Neural crest cell (in vitro differentiated cells): ENCODE data around the gene TGM5. TPM values are rescaled to one million over a fixed set of nuclear protein-coding genes. Genes with fewer than 3 reads are reported as not detected.

ENCODE experiments used
- DNase-seq: peaks from one replicate; pipeline ENCODE4 v3.0.0; 2021; ENCODE audit warnings: low read depth, mixed read lengths, low spot score
- H3K27ac Mint-ChIP-seq: one replicate; pipeline ENCODE4 v1.8.0; 2021; ENCODE audit warnings: mild to moderate bottlenecking, mixed read lengths; ENCODE audit not compliant: unreplicated experiment
- H3K27me3 Mint-ChIP-seq: 2 replicates; pipeline ENCODE4 v1.8.0; 2021; ENCODE audit warnings: low read depth, mild to moderate bottlenecking, mixed read lengths
- H3K36me3 Mint-ChIP-seq: 2 replicates; pipeline ENCODE4 v1.8.0; 2021; ENCODE audit warnings: low read depth, mild to moderate bottlenecking, mixed read lengths
- H3K4me1 Mint-ChIP-seq: 2 replicates; pipeline ENCODE4 v1.8.0; 2021; ENCODE audit warnings: mixed read lengths
- H3K4me3 Mint-ChIP-seq: one replicate; pipeline ENCODE4 v1.8.0; 2021; ENCODE audit warnings: mild to moderate bottlenecking, mixed read lengths
- H3K9me3 Mint-ChIP-seq: 2 replicates; pipeline ENCODE4 v1.8.0; 2021; ENCODE audit warnings: mixed read lengths
- CTCF ChIP-seq: fragments of 200-600 bp; sonication (generic); conservative IDR thresholded peaks from 2 replicates; pipeline ENCODE4 v1.5.0; 2021; ENCODE audit warnings: antibody characterized with exemption, mild to moderate bottlenecking
- total RNA-seq: library from RNA; stranded (reverse); gene quantifications from 2 replicates; pipeline ENCODE4 v1.2.1, GENCODE V29; 2021

Gene TGM5
- total RNA-seq, 1 donor from 2014 or later = not detected

- TF ChIP-seq CTCF = no peak
- Mint-ChIP-seq H3K27me3 (no peaks in the 10 kb centered on the region), H3K4me1 (peaks cover 15% of the 10 kb centered on the region), H3K36me3 (peaks cover 2% of the 10 kb centered on the region), H3K9me3 (no peaks in the 10 kb centered on the region), H3K4me3 (peak overlapping the region; percentile 92), H3K27ac (no peak overlapping the region)
- DNase-seq = no peak
Observed at GRCh38 chr15:43186003-43186353, 80.8 kb downstream of the TGM5 start.

- Mint-ChIP-seq H3K27me3 (no peaks in the 10 kb centered on the region), H3K4me1 (peaks cover 15% of the 10 kb centered on the region), H3K4me3 (peak within 1 kb of the TSS; percentile 92), H3K27ac (peak within 1 kb of the TSS; percentile 24), H3K36me3 (peaks cover 2% of the 10 kb centered on the region), H3K9me3 (no peaks in the 10 kb centered on the region)
- TF ChIP-seq CTCF = peak; percentile 58
- peak; percentile 84 for DNase-seq
Observed at GRCh38 chr15:43185157-43186002, 81.3 kb downstream of the TGM5 start, which contains the start of gene CCNDBP1. TSS of gene CCNDBP1 (plus strand) at chr15:43185403. CDS start at chr15:43185499, 96 bp downstream.

GRCh38 chr15:43184407-43185124, 82.2 kb downstream of the TGM5 start:
- no peak for DNase-seq
- Mint-ChIP-seq H3K9me3 (no peaks in the 10 kb centered on the region), H3K4me3 (peak overlapping the region; percentile 92), H3K36me3 (peaks cover 2% of the 10 kb centered on the region), H3K27me3 (no peaks in the 10 kb centered on the region), H3K4me1 (peaks cover 15% of the 10 kb centered on the region), H3K27ac (no peak overlapping the region)
- TF ChIP-seq CTCF = no peak

GRCh38 chr15:43183270-43183669, 83.5 kb downstream of the TGM5 start:
- DNase-seq = no peak
- no peak overlapping the region for H3K27ac Mint-ChIP-seq
- no peak overlapping the region for H3K4me3 Mint-ChIP-seq
- peaks cover 5% of the 10 kb centered on the region for H3K36me3 Mint-ChIP-seq
- no peak for TF ChIP-seq CTCF
- no peaks in the 10 kb centered on the region for H3K9me3 Mint-ChIP-seq
- peaks cover 15% of the 10 kb centered on the region for H3K4me1 Mint-ChIP-seq
- no peaks in the 10 kb centered on the region for H3K27me3 Mint-ChIP-seq

Other genes with a start within 250 kb of the TGM5 start
- gene UBR1, start 160.9 kb downstream of the TGM5 start, total RNA-seq = 23.9 and 29.3 TPM in 2 replicates
- gene TMEM62, start 133.3 kb downstream of the TGM5 start, total RNA-seq = 15.3 and 15.8 TPM in 2 replicates
- 29.5 and 31.4 TPM in 2 replicates for gene CCNDBP1, start 81.5 kb downstream of the TGM5 start, total RNA-seq
- not detected in 2 replicates for gene EPB42, start 45.9 kb downstream of the TGM5 start, total RNA-seq
- gene TGM7, start 35.3 kb upstream of the TGM5 start, total RNA-seq = not detected in 2 replicates
- gene LCMT2, start 63.6 kb upstream of the TGM5 start, total RNA-seq = 18.8 and 18.9 TPM in 2 replicates
- 59.6 and 62.6 TPM in 2 replicates for gene ZSCAN29, start 104.1 kb upstream of the TGM5 start, total RNA-seq
- 35.6 and 38.2 TPM in 2 replicates for gene TUBGCP4, start 104.2 kb upstream of the TGM5 start, total RNA-seq
- gene TP53BP1, start 226.2 kb upstream of the TGM5 start, total RNA-seq = 99.5 and 103 TPM in 2 replicates